LNCaP clone FGC (cell line): Measurements from ENCODE around the gene PROM2.

Experiments
- DNase-seq: peaks from one replicate; pipeline ENCODE4 v3.0.0-alpha.2; 2011; ENCODE audit warnings: low read depth
- H3K4me3 ChIP-seq: 2 replicates; pipeline ENCODE4 v1.5.1; 2011; ENCODE audit warnings: mild to moderate bottlenecking, low read depth, low read length, control low read depth
- TF ChIP-seq, protein P1 (sequence below): IDR thresholded peaks from 2 replicates; pipeline ENCODE4 v1.5.1; 2012; ENCODE audit warnings: mild to moderate bottlenecking; ENCODE audit not compliant: control insufficient read depth, insufficient read depth; ENCODE audit errors: extremely low read depth

Gene PROM2

DNA sequence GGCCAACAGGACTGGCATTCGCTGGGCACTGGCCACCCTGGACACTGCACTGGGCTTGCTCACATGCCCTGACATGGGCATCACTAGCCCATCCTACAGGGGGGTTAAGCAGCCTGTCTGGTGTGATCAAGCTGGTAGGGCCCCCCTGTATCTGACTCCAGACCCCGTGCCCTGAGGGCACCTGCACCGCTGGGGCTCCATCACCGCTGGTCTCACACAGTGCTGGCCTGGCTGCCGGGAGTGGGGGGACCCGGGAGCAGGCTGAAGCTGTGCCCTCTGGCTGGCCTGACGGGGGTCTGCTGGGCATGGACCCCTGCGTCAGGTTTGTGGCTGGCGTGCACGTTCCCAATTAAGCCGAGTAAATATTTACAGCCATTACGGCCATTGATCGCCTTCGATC lies 55.2 kb downstream of the PROM2 start:
- TF ChIP-seq, protein P1, sequence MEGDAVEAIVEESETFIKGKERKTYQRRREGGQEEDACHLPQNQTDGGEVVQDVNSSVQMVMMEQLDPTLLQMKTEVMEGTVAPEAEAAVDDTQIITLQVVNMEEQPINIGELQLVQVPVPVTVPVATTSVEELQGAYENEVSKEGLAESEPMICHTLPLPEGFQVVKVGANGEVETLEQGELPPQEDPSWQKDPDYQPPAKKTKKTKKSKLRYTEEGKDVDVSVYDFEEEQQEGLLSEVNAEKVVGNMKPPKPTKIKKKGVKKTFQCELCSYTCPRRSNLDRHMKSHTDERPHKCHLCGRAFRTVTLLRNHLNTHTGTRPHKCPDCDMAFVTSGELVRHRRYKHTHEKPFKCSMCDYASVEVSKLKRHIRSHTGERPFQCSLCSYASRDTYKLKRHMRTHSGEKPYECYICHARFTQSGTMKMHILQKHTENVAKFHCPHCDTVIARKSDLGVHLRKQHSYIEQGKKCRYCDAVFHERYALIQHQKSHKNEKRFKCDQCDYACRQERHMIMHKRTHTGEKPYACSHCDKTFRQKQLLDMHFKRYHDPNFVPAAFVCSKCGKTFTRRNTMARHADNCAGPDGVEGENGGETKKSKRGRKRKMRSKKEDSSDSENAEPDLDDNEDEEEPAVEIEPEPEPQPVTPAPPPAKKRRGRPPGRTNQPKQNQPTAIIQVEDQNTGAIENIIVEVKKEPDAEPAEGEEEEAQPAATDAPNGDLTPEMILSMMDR = no peak
- no peak overlapping the region for H3K4me3 ChIP-seq
- DNase-seq = no peak

DNA sequence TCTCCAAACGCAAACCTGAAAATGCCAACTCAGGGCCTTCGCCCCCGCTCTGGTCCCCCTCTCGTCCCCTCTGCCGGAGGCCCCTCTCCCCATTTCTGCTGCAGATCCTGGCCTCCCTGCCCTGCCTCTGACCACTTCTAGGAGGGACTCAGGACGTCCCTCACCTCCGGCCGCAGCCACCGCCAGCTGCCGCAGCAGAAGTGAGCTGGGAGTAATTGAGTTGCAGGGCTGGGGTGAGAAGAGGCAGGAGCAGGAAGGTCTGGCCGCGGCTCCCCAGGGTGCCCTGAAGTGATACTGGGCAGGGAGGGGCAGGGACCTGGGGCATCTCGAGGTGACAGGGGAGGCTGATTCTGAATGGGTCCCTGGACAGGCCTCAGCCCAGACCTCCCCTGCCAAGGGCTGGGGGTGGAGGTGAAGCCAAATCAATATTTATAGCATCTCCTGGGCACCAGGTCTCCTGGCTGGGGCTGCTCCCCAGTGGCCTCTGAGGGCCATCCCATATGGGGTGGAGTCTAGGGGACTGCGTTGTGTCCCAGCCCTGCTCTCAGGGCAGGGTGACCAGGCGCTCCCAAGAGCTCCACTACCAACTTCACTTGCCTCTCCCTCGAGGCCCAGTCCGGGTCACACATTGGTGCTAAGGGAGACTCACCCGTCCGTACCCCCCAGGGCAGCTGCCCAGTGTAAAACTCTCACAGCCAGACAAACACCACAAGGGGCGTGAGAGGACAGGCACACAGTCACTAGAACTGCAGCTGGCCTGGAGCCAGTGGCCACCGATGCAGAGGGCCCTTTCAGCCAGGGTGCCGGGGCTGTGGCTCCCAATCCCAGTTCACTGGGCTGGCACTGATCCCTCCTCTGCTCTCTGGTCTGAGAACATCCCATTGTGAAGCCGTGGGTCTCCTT lies 55.9 kb downstream of the PROM2 start:
- H3K4me3 ChIP-seq = no peak overlapping the region
- TF ChIP-seq, protein P1 = no peak
- DNase-seq = no peak

DNA sequence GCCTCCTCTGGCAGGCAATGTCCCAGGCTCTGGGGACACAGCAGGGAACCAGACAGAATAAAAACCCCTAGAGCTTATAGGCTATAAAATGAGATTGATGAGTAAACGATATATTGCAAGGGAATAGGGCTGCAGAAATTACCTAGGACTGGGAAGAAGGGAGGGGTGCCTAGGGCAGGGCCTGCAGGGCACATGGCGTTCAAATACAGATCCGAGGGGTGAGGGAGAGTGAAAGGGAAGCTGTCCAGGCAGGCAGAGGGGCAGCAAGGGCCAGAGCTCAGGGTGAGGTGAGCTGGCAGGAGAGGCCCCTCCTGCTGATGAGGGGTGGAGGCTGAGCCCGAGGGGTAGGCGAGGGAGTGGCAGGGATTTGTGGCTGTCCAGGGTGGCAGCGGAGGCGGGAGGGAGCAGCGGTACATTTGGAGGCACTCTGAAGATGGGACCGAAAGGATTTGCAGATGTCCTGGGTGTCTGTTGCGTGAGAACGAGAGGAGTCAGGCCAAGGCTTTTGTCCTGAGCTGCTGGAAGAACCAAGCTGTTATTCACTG lies 56.6 kb downstream of the PROM2 start:
- no peak overlapping the region for H3K4me3 ChIP-seq
- TF ChIP-seq, protein P1 = no peak
- DNase-seq = no peak

DNA sequence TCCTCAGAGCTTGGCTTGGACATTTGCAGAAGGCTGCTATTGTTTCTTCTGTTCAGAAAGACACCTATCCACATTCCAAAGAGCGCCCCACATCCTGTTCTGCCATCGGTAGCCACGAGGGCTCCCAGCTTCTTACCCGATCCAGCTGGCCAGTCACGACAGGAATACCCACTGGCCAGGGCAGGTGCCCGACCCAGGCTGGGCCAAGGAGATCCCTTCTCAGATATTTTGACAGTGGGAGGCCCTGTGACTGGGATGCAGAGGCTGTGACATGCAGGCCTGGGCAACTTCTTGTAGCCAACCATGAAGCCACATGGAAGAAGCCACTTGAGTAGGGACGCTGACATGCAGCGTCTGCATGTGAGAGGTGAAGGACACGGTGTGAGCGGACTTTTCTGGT lies 57.4 kb downstream of the PROM2 start:
- no peak for DNase-seq
- TF ChIP-seq, protein P1 = no peak
- no peak overlapping the region for H3K4me3 ChIP-seq

DNA sequence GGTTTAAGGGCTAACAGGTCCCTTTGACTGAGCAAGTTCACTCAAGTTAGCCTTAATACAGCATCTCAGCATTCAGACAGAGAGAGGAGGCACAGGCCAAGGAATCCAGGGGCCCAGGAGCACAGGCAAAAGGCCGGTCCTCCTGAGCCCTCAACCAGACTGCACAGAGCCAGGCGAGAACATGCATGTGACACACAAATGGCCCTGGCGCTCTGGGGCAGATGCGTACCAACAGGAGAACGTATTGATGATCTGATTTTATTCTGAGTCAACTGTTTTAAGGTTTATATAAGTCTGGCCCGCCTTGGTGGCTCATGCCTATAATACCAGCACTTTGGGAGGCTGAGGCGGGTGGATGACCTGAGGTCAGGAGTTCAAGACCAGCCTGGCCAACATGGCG lies 57.8 kb downstream of the PROM2 start:
- H3K4me3 ChIP-seq = no peak overlapping the region
- DNase-seq = no peak
- TF ChIP-seq, protein P1 = no peak

DNA sequence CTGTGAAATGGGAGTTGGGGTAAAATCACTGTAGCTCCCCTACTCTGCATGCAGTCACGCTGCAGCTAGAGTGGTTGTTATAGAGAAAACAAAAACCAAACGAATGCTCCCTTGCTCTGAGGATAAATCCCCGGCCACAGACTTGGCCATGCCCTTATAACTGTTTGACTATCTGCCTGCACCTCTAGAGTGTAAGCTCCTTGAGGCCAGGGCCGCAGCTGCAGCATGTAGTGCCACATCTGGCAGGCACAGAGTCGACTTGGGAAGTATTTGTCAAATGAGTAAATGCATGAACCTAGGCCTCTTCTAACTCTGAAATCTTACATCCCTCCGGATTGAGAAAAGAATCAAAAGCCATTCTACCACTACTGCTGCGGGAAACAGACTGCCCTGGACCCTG lies 58.8 kb downstream of the PROM2 start:
- H3K4me3 ChIP-seq = no peak overlapping the region

More for the DNA sequence above, 58.8 kb downstream of the PROM2 start:
- DNase-seq = no peak
- TF ChIP-seq, protein P1 = no peak
